Measurements from ENCODE around the gene RGL1. TPM values are rescaled to one million over a fixed set of nuclear protein-coding genes. Genes with fewer than 3 reads are reported as not detected.

The RGL1 gene
- total RNA-seq, 1 experiment from 2014 or later: 34.5 TPM

GRCh38 chr1:183905508-183906113, 100.7 kb downstream of the RGL1 start:
- Mint-ChIP-seq H3K27me3 (ENCODE audit: insufficient read depth, unreplicated experiment) (no peaks in the 10 kb centered on the region), H3K36me3 (ENCODE audit: insufficient read depth, unreplicated experiment) (peaks cover 81% of the 10 kb centered on the region), H3K4me3 (ENCODE audit: unreplicated experiment) (no peak overlapping the region), H3K9me3 (ENCODE audit: unreplicated experiment) (no peaks in the 10 kb centered on the region), H3K27ac (ENCODE audit: unreplicated experiment) (no peak overlapping the region), H3K4me1 (ENCODE audit: low read depth, unreplicated experiment) (no peaks in the 10 kb centered on the region)
- no peaks in the 10 kb centered on the region for H3K27me3 ChIP-seq (replicated peaks; ENCODE audit: control insufficient read depth, insufficient read depth, low read length)
- TF ChIP-seq, protein P1, sequence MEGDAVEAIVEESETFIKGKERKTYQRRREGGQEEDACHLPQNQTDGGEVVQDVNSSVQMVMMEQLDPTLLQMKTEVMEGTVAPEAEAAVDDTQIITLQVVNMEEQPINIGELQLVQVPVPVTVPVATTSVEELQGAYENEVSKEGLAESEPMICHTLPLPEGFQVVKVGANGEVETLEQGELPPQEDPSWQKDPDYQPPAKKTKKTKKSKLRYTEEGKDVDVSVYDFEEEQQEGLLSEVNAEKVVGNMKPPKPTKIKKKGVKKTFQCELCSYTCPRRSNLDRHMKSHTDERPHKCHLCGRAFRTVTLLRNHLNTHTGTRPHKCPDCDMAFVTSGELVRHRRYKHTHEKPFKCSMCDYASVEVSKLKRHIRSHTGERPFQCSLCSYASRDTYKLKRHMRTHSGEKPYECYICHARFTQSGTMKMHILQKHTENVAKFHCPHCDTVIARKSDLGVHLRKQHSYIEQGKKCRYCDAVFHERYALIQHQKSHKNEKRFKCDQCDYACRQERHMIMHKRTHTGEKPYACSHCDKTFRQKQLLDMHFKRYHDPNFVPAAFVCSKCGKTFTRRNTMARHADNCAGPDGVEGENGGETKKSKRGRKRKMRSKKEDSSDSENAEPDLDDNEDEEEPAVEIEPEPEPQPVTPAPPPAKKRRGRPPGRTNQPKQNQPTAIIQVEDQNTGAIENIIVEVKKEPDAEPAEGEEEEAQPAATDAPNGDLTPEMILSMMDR (IDR thresholded peaks at IDR 0.05; ENCODE audit: insufficient read depth in 1 of 2, low read depth in 1 of 2, low read length in 1 of 2, severe bottlenecking in 1 of 2, unreplicated experiment in 1 of 2): no peak
- intact Hi-C loops (cut with micrococcal nuclease; ENCODE audit: unreplicated experiment): no loop called here
- ChIA-PET POLR2A (no interaction called here), CTCF (interaction anchor here (1.0 kb wide), 1 partner anchor 11 kb away, joined by 3 read pairs; no protein-coding TSS in a partner anchor)
- peaks cover 1% of the 10 kb centered on the region for H3K36me3 ChIP-seq (ENCODE audit: control insufficient read depth, insufficient read depth, low read length)
- DNase-seq: no peak
- no TSS peak for BruUV-seq (replicated peaks)
- H3K4me1 ChIP-seq: no peaks in the 10 kb centered on the region; the same call in 1 of the 2 replicates
- no peaks in the 10 kb centered on the region for H3K9me3 ChIP-seq
- H3K4me3 ChIP-seq (ENCODE audit: low read depth, low read length): no peak overlapping the region

GRCh38 chr1:183907070-183907469, 102.2 kb downstream of the RGL1 start:
- Mint-ChIP-seq H3K4me1 (ENCODE audit: low read depth, unreplicated experiment) (no peaks in the 10 kb centered on the region), H3K27ac (ENCODE audit: unreplicated experiment) (no peak overlapping the region), H3K27me3 (ENCODE audit: insufficient read depth, unreplicated experiment) (no peaks in the 10 kb centered on the region), H3K4me3 (ENCODE audit: unreplicated experiment) (no peak overlapping the region), H3K9me3 (ENCODE audit: unreplicated experiment) (no peaks in the 10 kb centered on the region), H3K36me3 (ENCODE audit: insufficient read depth, unreplicated experiment) (peaks cover 75% of the 10 kb centered on the region)
- Histone ChIP-seq H3K4me3 (ENCODE audit: low read depth, low read length) (no peak overlapping the region), H3K9me3 (no peaks in the 10 kb centered on the region), H3K4me1 (no peaks in the 10 kb centered on the region; the same call in none of the 2 replicates), H3K27me3 (replicated peaks; ENCODE audit: control insufficient read depth, insufficient read depth, low read length) (no peaks in the 10 kb centered on the region), H3K36me3 (ENCODE audit: control insufficient read depth, insufficient read depth, low read length) (peaks cover 3% of the 10 kb centered on the region)
- no peak for DNase-seq
- CTCF ChIA-PET: no interaction called here
- intact Hi-C loops (cut with micrococcal nuclease; ENCODE audit: unreplicated experiment): no loop called here
- TF ChIP-seq, protein P1 (IDR thresholded peaks at IDR 0.05; ENCODE audit: insufficient read depth in 1 of 2, low read depth in 1 of 2, low read length in 1 of 2, severe bottlenecking in 1 of 2, unreplicated experiment in 1 of 2): no peak
- BruUV-seq (replicated peaks): no TSS peak
- POLR2A ChIA-PET: no interaction called here

DNA sequence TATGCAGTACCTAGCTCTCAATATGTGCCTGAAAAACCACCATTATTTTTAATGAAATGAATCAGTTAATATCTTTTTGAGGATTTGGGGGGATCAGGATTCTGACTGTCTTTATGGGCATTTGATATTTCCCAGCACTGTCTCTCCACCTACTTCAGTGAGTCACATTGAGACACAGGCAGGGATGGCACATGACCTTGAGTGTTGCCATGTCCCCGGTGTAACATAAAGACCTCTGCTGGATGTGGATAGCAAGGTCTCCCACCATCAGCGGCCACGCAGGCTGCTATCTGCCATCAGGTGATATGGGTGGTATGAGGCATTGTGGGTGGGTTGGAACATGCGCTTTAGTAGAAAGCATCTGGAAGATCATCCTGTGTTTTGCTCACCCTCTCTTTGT, 103.2 kb downstream of the RGL1 start:
- Histone ChIP-seq H3K4me1 (peaks cover 7% of the 10 kb centered on the region), H3K36me3 (ENCODE audit: control insufficient read depth, insufficient read depth, low read length) (peaks cover 3% of the 10 kb centered on the region), H3K27me3 (replicated peaks; ENCODE audit: control insufficient read depth, insufficient read depth, low read length) (no peaks in the 10 kb centered on the region), H3K4me3 (ENCODE audit: low read depth, low read length) (no peak overlapping the region), H3K9me3 (no peaks in the 10 kb centered on the region)
- Mint-ChIP-seq H3K4me3 (ENCODE audit: unreplicated experiment) (no peak overlapping the region), H3K36me3 (ENCODE audit: insufficient read depth, unreplicated experiment) (peaks cover 76% of the 10 kb centered on the region), H3K27ac (ENCODE audit: unreplicated experiment) (no peak overlapping the region), H3K9me3 (ENCODE audit: unreplicated experiment) (no peaks in the 10 kb centered on the region), H3K27me3 (ENCODE audit: insufficient read depth, unreplicated experiment) (no peaks in the 10 kb centered on the region), H3K4me1 (ENCODE audit: low read depth, unreplicated experiment) (peaks cover 6% of the 10 kb centered on the region)
- TF ChIP-seq, protein P1 (IDR thresholded peaks at IDR 0.05; ENCODE audit: insufficient read depth in 1 of 2, low read depth in 1 of 2, low read length in 1 of 2, severe bottlenecking in 1 of 2, unreplicated experiment in 1 of 2): no peak
- POLR2A ChIA-PET: interaction anchor here (0.5 to 0.6 kb wide), 3 partner anchors 190 to 307 kb away, joined by 3 read pairs; no protein-coding TSS in a partner anchor
- CTCF ChIA-PET: no interaction called here
- DNase-seq: no peak
- intact Hi-C loops (cut with micrococcal nuclease; ENCODE audit: unreplicated experiment): no loop called here
- BruUV-seq (replicated peaks): no TSS peak

Measured in Caco-2 (cell line).